ENCODE data around the gene GRK5.
"Not testable (repeated sequence)": the region's sequence is repeated elsewhere in the genome, so short reads cannot be mapped to it uniquely, and the experiment has no call there.

GRK5 gene

DNA sequence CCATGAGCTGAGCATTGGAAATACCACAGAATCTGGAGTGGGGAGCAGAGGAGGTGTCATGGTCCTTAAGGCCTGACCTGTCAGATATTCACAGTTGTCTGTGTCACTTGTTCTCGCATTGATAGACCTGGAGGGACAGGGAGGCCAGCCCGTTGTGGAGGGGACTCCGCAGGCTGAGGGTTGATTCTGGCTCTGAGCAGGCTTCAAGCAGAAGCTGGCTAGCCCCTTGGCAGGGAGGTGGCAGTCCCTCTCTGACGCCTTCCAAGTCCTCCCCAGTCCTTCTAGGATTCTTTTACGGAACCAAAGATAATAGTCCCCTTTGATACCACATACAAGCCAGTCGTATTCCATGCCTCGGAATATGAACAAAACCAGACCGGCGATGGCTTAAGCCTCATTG is 65.4 kb downstream of the GRK5 start:
- TF ChIP-seq, protein P1, sequence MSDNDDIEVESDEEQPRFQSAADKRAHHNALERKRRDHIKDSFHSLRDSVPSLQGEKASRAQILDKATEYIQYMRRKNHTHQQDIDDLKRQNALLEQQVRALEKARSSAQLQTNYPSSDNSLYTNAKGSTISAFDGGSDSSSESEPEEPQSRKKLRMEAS (IDR thresholded peaks at IDR 0.05; ENCODE audit: low read depth, low read length), result no peak
- TF ChIP-seq POLR2A (IDR thresholded peaks at IDR 0.05; ENCODE audit: extremely low read depth, insufficient read length) (no peak), MYC (IDR thresholded peaks at IDR 0.05; ENCODE audit: low read depth, low read length) (no peak)
- TF ChIP-seq, protein P2, sequence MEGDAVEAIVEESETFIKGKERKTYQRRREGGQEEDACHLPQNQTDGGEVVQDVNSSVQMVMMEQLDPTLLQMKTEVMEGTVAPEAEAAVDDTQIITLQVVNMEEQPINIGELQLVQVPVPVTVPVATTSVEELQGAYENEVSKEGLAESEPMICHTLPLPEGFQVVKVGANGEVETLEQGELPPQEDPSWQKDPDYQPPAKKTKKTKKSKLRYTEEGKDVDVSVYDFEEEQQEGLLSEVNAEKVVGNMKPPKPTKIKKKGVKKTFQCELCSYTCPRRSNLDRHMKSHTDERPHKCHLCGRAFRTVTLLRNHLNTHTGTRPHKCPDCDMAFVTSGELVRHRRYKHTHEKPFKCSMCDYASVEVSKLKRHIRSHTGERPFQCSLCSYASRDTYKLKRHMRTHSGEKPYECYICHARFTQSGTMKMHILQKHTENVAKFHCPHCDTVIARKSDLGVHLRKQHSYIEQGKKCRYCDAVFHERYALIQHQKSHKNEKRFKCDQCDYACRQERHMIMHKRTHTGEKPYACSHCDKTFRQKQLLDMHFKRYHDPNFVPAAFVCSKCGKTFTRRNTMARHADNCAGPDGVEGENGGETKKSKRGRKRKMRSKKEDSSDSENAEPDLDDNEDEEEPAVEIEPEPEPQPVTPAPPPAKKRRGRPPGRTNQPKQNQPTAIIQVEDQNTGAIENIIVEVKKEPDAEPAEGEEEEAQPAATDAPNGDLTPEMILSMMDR (IDR thresholded peaks at IDR 0.05; ENCODE audit: low read depth, low read length), result no peak

DNA sequence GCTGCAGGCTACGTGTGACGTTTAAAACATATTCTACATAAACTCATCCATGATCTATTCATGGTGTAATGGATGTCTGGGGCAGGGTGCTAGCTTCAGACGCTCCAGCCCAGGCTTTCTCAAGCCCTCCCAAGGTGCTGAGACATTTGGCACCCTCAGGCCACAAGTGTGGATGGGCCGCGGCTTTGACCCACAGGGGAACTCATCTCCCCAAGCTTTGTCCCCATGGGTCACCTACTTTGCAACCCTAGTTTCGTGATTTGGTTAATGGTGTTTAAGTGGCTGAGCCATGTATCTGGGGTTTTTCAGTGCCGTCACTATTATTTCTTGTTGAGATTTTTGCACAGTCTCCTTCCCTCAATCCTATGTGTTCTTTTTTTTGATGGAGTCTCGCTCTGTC is 66.0 kb downstream of the GRK5 start:
- no peak overlapping the region for H3K4me3 ChIP-seq (ENCODE audit: low read depth, low read length)

More for the DNA sequence above, 65.4 kb downstream of the GRK5 start:
- H3K4me3 ChIP-seq (ENCODE audit: low read depth, low read length), result no peak overlapping the region
- DNase-seq (ENCODE audit: low read depth), result no peak

DNA sequence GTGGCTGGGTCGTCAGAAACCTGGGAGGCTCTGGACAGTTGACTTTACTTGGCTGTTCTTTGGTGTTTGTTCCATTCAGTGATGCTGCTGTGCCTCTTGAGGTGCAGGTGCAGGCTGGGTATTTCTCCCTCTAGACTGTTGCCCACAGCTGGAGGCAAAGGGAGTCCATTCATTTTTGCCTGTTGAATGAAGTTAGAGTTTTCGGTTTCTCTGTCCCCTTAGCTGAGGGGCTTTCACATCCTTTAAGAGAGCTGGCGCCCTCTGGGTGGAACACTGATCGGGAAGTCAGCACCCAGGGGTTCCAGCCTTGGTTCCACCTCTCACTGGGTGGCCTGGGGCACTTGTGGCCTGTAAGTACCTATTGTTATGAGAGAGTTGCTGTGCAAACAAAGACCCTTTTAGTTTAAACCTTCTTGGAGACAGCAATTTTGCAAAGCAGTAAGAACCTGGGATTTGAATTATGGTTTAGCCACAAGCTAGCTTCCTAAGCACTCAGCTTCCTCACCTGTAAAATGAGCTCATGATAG is 67.2 kb downstream of the GRK5 start:
- no peak for TF ChIP-seq MYC (IDR thresholded peaks at IDR 0.05; ENCODE audit: low read depth, low read length)
- TF ChIP-seq, protein P1 (IDR thresholded peaks at IDR 0.05; ENCODE audit: low read depth, low read length), result no peak
- TF ChIP-seq, protein P2 (IDR thresholded peaks at IDR 0.05; ENCODE audit: low read depth, low read length), result no peak
- TF ChIP-seq POLR2A (IDR thresholded peaks at IDR 0.05; ENCODE audit: extremely low read depth, insufficient read length), result no peak
- H3K4me3 ChIP-seq (ENCODE audit: low read depth, low read length), result no peak overlapping the region
- no peak for DNase-seq (ENCODE audit: low read depth)

More for the DNA sequence above, 66.0 kb downstream of the GRK5 start:
- no peak for DNase-seq (ENCODE audit: low read depth)
- no peak for TF ChIP-seq POLR2A (IDR thresholded peaks at IDR 0.05; ENCODE audit: extremely low read depth, insufficient read length)
- no peak for TF ChIP-seq MYC (IDR thresholded peaks at IDR 0.05; ENCODE audit: low read depth, low read length)
- TF ChIP-seq, protein P1 (IDR thresholded peaks at IDR 0.05; ENCODE audit: low read depth, low read length), result no peak
- TF ChIP-seq, protein P2 (IDR thresholded peaks at IDR 0.05; ENCODE audit: low read depth, low read length), result no peak

DNA sequence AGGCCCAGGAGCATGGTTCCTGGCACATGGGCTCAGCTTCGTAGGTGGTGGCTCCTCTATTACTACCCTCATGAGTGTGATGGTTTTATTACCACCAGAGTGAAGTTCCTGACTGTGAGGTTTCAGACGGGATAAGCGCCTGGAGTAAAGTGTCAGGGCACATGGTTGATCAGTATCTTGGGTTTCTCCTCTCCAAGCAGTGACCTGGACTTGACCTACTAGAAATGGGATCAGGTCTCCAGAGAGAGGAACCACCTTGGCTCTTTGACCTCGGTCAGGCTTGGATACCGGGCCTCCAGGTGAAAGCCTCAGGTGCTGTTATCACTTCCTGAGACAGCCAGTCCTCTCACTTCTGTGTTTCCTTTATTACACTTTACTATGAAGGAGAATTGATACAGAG is 67.7 kb downstream of the GRK5 start:
- TF ChIP-seq MYC (IDR thresholded peaks at IDR 0.05; ENCODE audit: low read depth, low read length) (no peak), POLR2A (IDR thresholded peaks at IDR 0.05; ENCODE audit: extremely low read depth, insufficient read length) (no peak)
- TF ChIP-seq, protein P2 (IDR thresholded peaks at IDR 0.05; ENCODE audit: low read depth, low read length), result no peak
- TF ChIP-seq, protein P1 (IDR thresholded peaks at IDR 0.05; ENCODE audit: low read depth, low read length), result no peak
- no peak overlapping the region for H3K4me3 ChIP-seq (ENCODE audit: low read depth, low read length)
- no peak for DNase-seq (ENCODE audit: low read depth)

DNA sequence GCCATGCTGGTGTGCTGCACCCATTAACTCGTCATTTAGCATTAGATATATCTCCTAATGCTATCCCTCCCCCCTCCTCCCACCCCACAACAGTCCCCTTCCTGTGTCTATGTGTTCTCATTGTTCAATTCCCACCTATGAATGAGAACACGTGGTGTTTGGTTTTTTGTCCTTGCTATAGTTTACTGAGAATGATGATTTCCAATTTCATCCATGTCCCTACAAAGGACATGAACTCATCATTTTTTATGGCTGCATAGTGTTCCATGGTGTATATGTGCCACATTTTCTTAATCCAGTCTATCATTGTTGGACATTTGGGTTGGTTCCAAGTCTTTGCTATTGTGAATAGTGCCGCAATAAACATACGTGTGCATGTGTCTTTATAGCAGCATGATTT is 68.8 kb downstream of the GRK5 start:
- DNase-seq (ENCODE audit: low read depth); H3K4me3 ChIP-seq (ENCODE audit: low read depth, low read length): not testable (repeated sequence)

GRCh38 chr10:119278126-119278709 is 70.8 kb downstream of the GRK5 start:
- no peak for DNase-seq (ENCODE audit: low read depth)
- H3K4me3 ChIP-seq (ENCODE audit: low read depth, low read length), result no peak overlapping the region
- TF ChIP-seq, protein P1 (IDR thresholded peaks at IDR 0.05; ENCODE audit: low read depth, low read length), result no peak
- TF ChIP-seq MYC (IDR thresholded peaks at IDR 0.05; ENCODE audit: low read depth, low read length), result no peak
- TF ChIP-seq POLR2A (IDR thresholded peaks at IDR 0.05; ENCODE audit: extremely low read depth, insufficient read length), result no peak
- TF ChIP-seq, protein P2 (IDR thresholded peaks at IDR 0.05; ENCODE audit: low read depth, low read length), result no peak
